NT2/D1 (cell line): ENCODE results near the gene ATP5PB.

Experiments used
- DNase-seq: peaks from one replicate; pipeline ENCODE4 v3.0.0-alpha.2; 2011; ENCODE audit warnings: low read depth, low spot score
- H3K27me3 ChIP-seq: 2 replicates; pipeline ENCODE4 v1.6.0; 2011; ENCODE audit warnings: mild to moderate bottlenecking; ENCODE audit not compliant: insufficient read length, insufficient read depth
- H3K36me3 ChIP-seq: 2 replicates; pipeline ENCODE4 v1.6.1; 2011; ENCODE audit warnings: mild to moderate bottlenecking, low read length, mixed read lengths; ENCODE audit not compliant: insufficient read depth, insufficient read length
- H3K4me1 ChIP-seq: 2 replicates; pipeline ENCODE4 v1.5.1; 2011; ENCODE audit not compliant: insufficient read depth, insufficient read length
- H3K4me3 ChIP-seq: 2 replicates; pipeline ENCODE4 v1.5.1; 2011; ENCODE audit warnings: low read depth; ENCODE audit not compliant: insufficient read length
- H3K9ac ChIP-seq: 2 replicates; pipeline ENCODE4 v1.6.0; 2011; ENCODE audit warnings: low read depth; ENCODE audit not compliant: insufficient read length
- H3K9me3 ChIP-seq: 2 replicates; pipeline ENCODE4 v1.5.1; 2011; ENCODE audit warnings: mild to moderate bottlenecking, low read length; ENCODE audit not compliant: insufficient read depth
- SUZ12 ChIP-seq: IDR thresholded peaks from 2 replicates; pipeline ENCODE4 v1.6.1; 2011; ENCODE audit not compliant: insufficient read length, insufficient read depth; ENCODE audit errors: extremely low read depth
- YY1 ChIP-seq: IDR thresholded peaks from 2 replicates; pipeline ENCODE4 v1.6.1; 2011; ENCODE audit not compliant: insufficient read length, insufficient read depth
- ZNF274 ChIP-seq: IDR thresholded peaks from 2 replicates; pipeline ENCODE4 v1.6.1; 2011; ENCODE audit warnings: mild to moderate bottlenecking, low read depth, low read length

The ATP5PB gene

GRCh38 chr1:111511370-111511769 is 62.1 kb downstream of the ATP5PB start:
- no peak for TF ChIP-seq YY1
- TF ChIP-seq SUZ12, result no peak
- no peak for TF ChIP-seq ZNF274
- no peaks in the 10 kb centered on the region for H3K4me1 ChIP-seq
- no peaks in the 10 kb centered on the region for H3K36me3 ChIP-seq

More at GRCh38 chr1:111511370-111511769, 62.1 kb downstream of the ATP5PB start:
- H3K9me3 ChIP-seq, result no peaks in the 10 kb centered on the region
- no peak overlapping the region for H3K4me3 ChIP-seq
- no peak overlapping the region for H3K9ac ChIP-seq
- DNase-seq, result no peak
- peaks cover 15% of the 10 kb centered on the region for H3K27me3 ChIP-seq
